ENCODE data around the gene GATB.
"Not testable (repeated sequence)": the region's sequence is repeated elsewhere in the genome, so short reads cannot be mapped to it uniquely, and the experiment has no call there.

The GATB gene

GRCh38 chr4:151785484-151786157 lies 24.8 kb upstream of the GATB start:
- DNase-seq (ENCODE audit: low read depth in 2 of 2): no peak

- no peak for DNase-seq (ENCODE audit: low read depth in 2 of 2)
Measured at GRCh38 chr4:151784706-151785105, 23.9 kb upstream of the GATB start.

- no peak for DNase-seq (ENCODE audit: low read depth in 2 of 2)
Measured at GRCh38 chr4:151783867-151784266, 23.1 kb upstream of the GATB start.

GRCh38 chr4:151782296-151782695 lies 21.5 kb upstream of the GATB start:
- no peak for DNase-seq (ENCODE audit: low read depth in 2 of 2)

- DNase-seq (ENCODE audit: low read depth in 2 of 2): no peak
Measured at GRCh38 chr4:151781026-151781425, 20.2 kb upstream of the GATB start.

GRCh38 chr4:151777471-151777870 lies 16.7 kb upstream of the GATB start:
- DNase-seq (ENCODE audit: low read depth in 2 of 2): no peak

GRCh38 chr4:151774324-151774723 lies 13.5 kb upstream of the GATB start:
- no peak for DNase-seq (ENCODE audit: low read depth in 2 of 2)

GRCh38 chr4:151772274-151772673 lies 11.5 kb upstream of the GATB start:
- DNase-seq (ENCODE audit: low read depth in 2 of 2): no peak

GRCh38 chr4:151771664-151772063 lies 10.9 kb upstream of the GATB start:
- DNase-seq (ENCODE audit: low read depth in 2 of 2): no peak

GRCh38 chr4:151770154-151770553 lies 9.3 kb upstream of the GATB start:
- no peak for DNase-seq (ENCODE audit: low read depth in 2 of 2)

GRCh38 chr4:151768835-151769234 lies 8.0 kb upstream of the GATB start:
- DNase-seq (ENCODE audit: low read depth in 2 of 2): no peak

GRCh38 chr4:151766691-151767090 lies 5.9 kb upstream of the GATB start:
- no peak for DNase-seq (ENCODE audit: low read depth in 2 of 2)

- DNase-seq (ENCODE audit: low read depth in 2 of 2): no peak
Measured at GRCh38 chr4:151760002-151760401, 805 bp downstream of the GATB start.

- DNase-seq (ENCODE audit: low read depth in 2 of 2): no peak
Measured at GRCh38 chr4:151753056-151753455, 7.8 kb downstream of the GATB start.

GRCh38 chr4:151750156-151750555 lies 10.7 kb downstream of the GATB start:
- no peak for DNase-seq (ENCODE audit: low read depth in 2 of 2)

GRCh38 chr4:151745481-151746231 lies 15.2 kb downstream of the GATB start:
- DNase-seq (ENCODE audit: low read depth in 2 of 2): no peak

GRCh38 chr4:151744614-151745013 lies 16.2 kb downstream of the GATB start:
- no peak for DNase-seq (ENCODE audit: low read depth in 2 of 2)

- DNase-seq (ENCODE audit: low read depth in 2 of 2): no peak
Measured at GRCh38 chr4:151743894-151744293, 16.9 kb downstream of the GATB start.

GRCh38 chr4:151743128-151743854 lies 17.5 kb downstream of the GATB start:
- no peak for DNase-seq (ENCODE audit: low read depth in 2 of 2)

- no peak for DNase-seq (ENCODE audit: low read depth in 2 of 2)
Measured at GRCh38 chr4:151738720-151739517, 21.9 kb downstream of the GATB start.

- DNase-seq (ENCODE audit: low read depth in 2 of 2): not testable (repeated sequence)
Measured at GRCh38 chr4:151736852-151737251, 24.0 kb downstream of the GATB start.

- no peak for DNase-seq (ENCODE audit: low read depth in 2 of 2)
Measured at GRCh38 chr4:151736361-151736760, 24.4 kb downstream of the GATB start.

Measured in activated CD8-positive, alpha-beta memory T cell treated with anti-CD3 and anti-CD28 coated beads for 4 hours (primary cell).